COR-L47 (cell line): ENCODE results near the gene COG2.
"Not testable (repeated sequence)": the region's sequence is repeated elsewhere in the genome, so short reads cannot be mapped to it uniquely, and the experiment has no call there.

Experiments used
- DNase-seq: peaks from one replicate; lab custom pipeline; 2025; lab: John Stamatoyannopoulos, UW

COG2 gene

DNA sequence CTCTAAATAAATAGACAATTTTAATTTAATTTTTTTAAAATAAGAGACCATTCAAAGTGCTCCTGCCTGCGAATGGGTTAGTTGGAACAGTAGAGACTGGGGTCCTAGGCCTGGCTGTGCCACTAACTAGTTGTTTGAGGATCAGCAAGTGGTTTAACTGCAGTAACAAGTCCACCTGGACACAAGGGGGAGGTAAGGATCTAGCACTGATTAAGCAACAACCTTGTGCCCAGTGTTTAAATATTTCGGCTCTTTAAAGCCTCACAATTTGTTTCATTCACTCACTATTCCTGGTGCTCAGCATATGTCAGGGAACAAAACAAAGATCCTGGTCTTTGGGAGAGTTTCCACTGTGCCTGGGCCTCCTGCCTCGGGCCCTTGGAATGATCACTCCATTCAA is 73.2 kb downstream of the COG2 start:
- no peak for DNase-seq

DNA sequence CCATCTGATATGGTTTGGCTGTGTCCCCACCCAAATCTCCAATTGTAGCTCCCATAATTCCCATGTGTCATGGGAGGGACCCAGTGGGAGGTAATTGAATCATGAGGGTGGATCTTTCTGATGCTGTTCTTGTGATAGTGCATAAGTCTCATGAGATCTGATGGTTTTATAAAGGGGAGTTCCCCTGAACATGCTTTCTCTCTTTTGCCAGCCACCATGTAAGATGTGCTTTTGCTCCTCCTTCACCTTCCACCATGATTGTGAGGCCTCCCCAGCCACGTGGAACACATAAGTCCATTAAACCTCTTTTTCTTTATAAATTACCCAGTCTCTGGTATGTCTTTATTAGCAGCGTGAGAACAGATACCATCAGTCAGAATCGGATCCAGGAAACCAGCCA is 74.2 kb downstream of the COG2 start:
- DNase-seq, result not testable (repeated sequence)

DNA sequence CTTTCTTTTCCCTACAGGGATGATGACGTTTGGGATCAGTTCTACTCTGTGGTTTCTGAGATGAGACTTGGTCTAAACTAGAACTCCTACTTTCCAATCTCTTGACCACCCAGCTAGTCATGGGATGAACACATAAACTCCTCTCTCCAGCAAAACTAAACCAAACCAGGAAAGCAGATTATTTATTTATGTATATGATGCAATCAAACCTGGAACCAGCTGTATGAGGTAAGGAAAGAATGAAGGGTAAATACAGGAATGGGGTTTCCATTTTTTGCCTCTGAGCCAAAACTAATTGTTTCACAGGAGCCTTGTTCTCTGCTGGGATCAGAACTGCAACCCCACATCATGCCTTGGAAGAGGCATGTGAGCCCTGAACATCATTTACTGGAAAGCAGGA is 75.0 kb downstream of the COG2 start:
- DNase-seq, result no peak

DNA sequence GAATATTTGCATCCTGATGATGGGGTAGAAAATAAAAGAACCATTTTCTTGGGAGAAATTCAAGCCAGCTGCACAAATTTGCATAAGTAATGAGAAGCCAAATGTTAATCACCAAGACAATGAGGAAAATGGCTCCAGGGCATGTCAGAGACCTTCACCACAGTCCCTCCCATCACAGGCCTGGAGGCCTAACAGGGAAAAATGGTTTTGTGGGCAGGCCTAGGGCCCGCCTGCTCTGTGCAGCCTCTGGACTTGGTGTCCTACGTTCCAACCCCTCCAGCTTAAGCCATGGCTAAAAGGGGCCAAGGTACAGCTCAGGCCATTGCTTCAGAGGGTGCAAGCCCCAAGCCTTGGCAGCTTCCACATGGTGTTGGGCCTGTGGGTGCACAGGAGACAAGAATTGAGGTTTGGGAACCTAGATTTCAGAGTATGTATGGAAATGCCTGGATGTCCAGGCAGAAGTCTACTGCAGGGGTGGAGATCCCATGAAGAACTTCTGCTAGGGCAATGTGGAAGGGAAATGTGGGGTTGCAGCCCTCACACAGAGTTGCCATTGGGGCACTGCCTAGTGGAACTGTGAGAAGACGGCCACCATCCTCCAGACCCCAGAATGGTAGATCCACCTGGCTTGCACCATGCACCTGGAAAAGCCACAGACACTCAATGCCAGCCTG is 79.7 kb downstream of the COG2 start:
- DNase-seq, result not testable (repeated sequence)

DNA sequence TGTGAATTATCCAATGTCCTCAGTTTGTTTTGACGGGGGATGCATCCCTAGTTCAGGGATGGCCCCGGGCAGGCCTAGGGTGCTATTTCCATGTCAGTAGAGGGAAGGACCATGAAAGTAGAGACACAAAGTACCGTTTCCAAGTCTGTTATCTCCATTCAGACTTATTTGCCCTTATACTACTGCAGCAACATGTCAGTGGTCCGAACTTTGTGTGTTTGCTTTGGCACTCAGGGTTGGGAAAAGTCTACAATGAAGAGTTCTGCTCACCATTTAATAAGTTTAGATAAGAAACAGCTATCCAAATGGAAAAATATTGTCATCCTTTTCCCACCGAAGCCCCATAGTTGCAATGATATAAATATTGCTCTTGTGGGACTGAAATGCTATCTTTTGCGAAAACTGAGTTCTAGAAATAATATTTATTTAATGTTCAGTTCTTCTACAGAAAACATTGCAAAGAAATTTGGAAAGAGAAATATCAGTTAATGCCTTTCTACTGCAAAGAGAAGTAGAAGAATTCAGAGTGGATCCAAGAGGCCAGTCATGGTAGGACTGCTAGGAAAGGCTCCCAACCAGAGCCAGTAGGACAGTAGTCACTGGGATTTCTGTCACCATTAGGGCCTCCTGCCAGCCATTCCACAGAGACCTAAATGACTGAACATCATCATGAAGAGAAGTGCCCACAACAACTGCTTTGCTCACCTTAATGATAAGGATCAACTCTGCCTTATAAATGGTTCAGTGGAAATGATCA is 83.2 kb downstream of the COG2 start:
- DNase-seq, result no peak

DNA sequence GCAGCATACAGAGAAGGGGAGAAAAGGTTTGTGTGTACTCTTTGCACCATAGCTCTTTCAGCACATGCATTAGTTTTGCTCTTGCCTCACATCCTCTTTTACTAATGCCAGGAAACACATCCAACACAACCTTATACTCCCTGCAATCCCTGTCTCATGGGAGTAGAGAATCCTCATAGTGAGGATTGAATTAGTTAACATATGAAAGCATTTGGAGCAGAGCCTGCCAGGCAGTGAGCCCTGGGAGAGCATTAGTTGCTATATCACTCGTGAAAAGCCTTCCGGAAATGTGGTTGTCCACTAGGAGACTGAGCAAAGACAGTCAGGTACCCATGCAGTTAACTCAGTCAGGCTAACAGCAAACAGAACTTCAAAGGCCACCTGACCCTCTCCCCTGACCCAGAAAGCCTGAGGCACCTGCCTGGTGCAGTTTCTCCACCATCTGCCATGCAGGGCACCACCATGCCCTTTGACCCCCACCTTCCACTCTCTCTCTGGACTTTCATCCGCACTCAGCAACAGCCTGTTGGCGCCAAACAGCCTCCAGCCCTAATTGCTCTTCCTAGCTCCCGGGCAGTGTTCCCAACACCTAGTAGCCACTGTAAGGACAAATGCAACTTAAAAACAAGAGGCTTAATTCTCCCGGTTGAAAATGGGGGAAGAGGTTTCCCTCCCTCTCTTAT is 86.6 kb downstream of the COG2 start:
- DNase-seq, result no peak

DNA sequence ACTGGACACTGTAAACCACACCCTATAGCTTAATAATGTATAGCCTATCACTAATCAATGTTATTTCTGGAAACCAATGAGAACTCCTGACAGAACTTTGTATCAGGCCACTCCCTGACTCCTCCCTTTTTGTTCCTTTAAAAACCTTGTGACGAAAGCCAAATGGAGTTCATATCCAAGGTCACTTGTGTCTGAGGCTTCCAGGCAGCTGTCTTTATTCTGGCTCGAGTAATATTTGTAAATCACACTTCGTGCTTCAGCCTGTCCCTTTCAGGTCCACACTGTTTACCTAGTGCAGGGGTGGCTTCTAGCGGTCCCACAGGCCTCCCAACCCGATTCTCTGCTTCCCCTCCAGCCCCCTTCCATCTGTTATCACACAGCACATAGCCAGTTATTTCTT is 88.7 kb downstream of the COG2 start:
- peak; percentile 31 for DNase-seq

DNA sequence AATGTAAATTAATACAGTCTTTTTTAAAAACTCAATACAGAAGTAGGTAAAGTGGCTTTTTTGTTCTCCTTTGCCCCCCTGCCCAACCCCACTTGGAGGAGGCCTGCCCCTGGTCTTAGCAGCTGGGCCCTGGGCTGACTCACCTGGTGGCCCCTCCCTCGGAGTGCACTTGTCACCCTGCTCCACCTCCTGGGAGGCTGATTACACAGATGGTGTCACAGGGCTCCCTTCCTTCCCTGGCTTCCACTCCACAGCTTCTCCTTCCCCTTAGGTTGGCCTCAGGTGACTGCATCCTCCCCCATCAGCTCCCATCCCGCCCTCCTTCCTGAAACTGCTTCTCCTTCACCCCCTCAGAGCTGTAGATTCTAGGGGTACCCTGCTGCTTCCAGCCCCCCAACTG is 93.2 kb downstream of the COG2 start:
- no peak for DNase-seq

DNA sequence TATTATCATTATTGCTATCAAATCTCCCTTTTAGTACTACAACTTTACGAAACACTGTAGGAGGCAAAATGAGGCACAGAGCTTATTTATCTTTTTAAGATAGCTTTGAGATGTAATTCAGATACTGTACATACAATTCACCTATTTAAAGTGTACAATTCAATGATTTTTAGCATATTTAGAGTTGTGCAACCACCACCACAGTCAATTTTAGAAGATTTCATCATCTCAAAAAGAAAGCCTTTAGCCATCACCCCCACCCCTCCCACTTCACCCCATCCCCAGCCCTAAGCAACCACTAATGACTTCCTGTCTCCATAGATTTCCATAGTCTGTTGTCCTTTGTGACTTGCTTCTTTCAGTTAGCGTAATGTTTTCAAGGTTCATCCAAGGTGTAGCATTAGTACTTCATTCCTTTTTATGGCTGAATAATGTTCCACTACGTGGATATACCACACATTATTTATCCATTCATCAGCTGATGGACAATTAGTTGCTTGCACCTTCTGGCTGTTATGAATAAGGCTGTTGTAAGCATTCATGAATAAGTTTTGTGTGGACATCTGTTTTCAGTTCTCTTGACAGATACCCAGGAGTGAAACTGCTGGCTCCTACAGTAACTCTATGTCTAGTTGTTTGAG is 95.5 kb downstream of the COG2 start:
- no peak for DNase-seq

DNA sequence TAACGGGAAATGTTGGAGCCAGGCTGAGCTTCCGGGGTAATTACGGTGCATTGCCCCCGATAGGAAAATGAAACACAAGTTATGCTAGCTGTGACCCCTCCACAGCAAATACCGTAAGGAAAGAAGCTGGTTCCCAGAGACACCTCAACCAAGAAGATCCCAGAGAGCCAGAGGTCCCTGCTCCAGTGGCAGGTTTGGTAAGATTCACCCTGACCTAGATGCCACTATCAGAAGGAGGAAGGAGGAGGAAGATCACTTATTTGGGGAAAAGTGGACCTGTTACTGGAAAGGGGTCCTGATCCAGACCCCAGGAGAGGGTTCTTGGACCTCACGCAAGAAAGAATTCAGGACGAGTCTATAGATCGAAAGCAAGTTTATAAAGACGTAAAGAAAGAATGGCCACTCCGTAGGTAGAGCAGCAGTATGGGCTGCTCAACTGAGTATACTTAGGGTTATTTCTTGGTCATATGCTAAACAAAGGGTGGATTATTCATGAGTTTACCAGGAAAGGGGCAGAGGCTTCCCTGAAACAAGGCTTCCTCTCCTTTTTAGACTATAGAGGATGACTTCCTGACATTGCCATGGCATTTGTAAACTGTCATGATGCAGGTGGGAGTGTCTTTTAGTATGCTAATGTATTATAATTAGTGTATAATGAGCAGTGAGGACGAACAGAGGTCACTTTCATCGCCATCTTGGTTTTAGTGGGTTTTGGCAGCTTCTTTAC is 97.4 kb downstream of the COG2 start:
- DNase-seq, result no peak
